22Rv1 (cell line): ENCODE measurements around the gene MEIOB.
"Not testable (repeated sequence)": the region's sequence is repeated elsewhere in the genome, so short reads cannot be mapped to it uniquely, and the experiment has no call there.

ENCODE experiments used
- H3K27ac ChIP-seq: fragments of 450-650 bp; 2 replicates; pipeline ENCODE4 v1.5.1; 2017
- CTCF ChIP-seq: fragments of 450-650 bp; IDR thresholded peaks from 2 replicates; pipeline ENCODE4 v1.5.1; 2017; ENCODE audit warnings: mild to moderate bottlenecking
- ZFX ChIP-seq: fragments of 450-650 bp; IDR thresholded peaks from 2 replicates; pipeline ENCODE4 v1.6.1; 2017; ENCODE audit warnings: antibody characterized with exemption, borderline replicate concordance

The MEIOB gene

GRCh38 chr16:1895949-1896675 lies 24.1 kb upstream of the MEIOB start:
- TF ChIP-seq CTCF (no peak), ZFX (no peak)
- H3K27ac ChIP-seq = no peak overlapping the region

- TF ChIP-seq ZFX (no peak), CTCF (no peak)
- no peak overlapping the region for H3K27ac ChIP-seq
These were observed 23.1 kb upstream of the MEIOB start for GRCh38 chr16:1895068-1895467.

- TF ChIP-seq CTCF = no peak
- no peak for TF ChIP-seq ZFX
- H3K27ac ChIP-seq = no peak overlapping the region
These were observed 18.7 kb upstream of the MEIOB start for GRCh38 chr16:1890708-1891050.

- no peak for TF ChIP-seq CTCF
- TF ChIP-seq ZFX = no peak
These were observed 18.2 kb upstream of the MEIOB start for GRCh38 chr16:1890024-1890707.

GRCh38 chr16:1887711-1888354 lies 15.9 kb upstream of the MEIOB start:
- H3K27ac ChIP-seq = no peak overlapping the region
- TF ChIP-seq ZFX = no peak

More at GRCh38 chr16:1890024-1890707, 18.2 kb upstream of the MEIOB start:
- no peak overlapping the region for H3K27ac ChIP-seq

GRCh38 chr16:1884889-1885288 lies 12.9 kb upstream of the MEIOB start:
- H3K27ac ChIP-seq = no peak overlapping the region
- TF ChIP-seq CTCF (no peak), ZFX (no peak)

GRCh38 chr16:1884155-1884760 lies 12.3 kb upstream of the MEIOB start:
- H3K27ac ChIP-seq = no peak overlapping the region
- TF ChIP-seq ZFX (no peak), CTCF (peak; percentile 24)

GRCh38 chr16:1881172-1881571 lies 9.2 kb upstream of the MEIOB start:
- H3K27ac ChIP-seq = not testable (repeated sequence)
